ENCODE data around the gene KATNBL1. TPM values are rescaled to one million over a fixed set of nuclear protein-coding genes. Genes with fewer than 3 reads are reported as not detected.
"Not testable (repeated sequence)": the region's sequence is repeated elsewhere in the genome, so short reads cannot be mapped to it uniquely, and the experiment has no call there.

Gene KATNBL1
- total and polyA plus RNA-seq, 2 donors = 34.7 to 37.5 TPM

DNA sequence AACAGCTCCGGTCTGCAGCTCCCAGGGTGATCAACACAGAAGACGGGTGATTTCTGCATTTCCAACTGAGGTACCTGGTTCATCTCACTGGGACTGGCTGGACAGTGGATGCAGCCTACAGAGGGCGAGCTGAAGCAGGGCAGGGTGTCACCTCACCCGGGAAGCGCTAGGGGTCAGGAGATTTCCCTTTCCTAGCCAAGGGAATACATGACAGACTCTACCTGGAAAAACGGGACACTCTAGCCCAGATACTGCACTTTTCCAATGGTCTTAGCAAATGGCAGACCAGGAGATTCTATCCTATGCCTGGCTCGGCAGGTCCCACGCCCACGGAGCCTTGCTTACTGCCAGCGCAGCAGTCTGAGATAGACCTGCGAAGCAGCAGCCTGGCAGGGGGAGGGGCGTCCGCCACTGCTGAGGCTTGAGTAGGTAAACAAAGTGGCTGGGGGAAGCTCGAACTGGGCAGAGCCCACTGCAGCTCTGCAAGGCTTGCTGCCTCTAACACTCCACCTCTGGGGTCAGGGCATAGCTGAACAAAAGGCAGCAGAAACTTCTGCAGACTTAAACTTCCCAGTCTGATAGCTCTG is 43.8 kb downstream of the KATNBL1 start:
- H3K9me3 ChIP-seq (ENCODE audit: control insufficient read depth in 2 of 2, insufficient read depth in 1 of 2, low read length in 1 of 2); DNase-seq (ENCODE audit: low read depth in 6 of 9, low spot score in 9 of 9); H3K27ac ChIP-seq (ENCODE audit: low read depth in 1 of 2, low read length in 1 of 2); H3K36me3 ChIP-seq (ENCODE audit: control insufficient read depth in 2 of 2, insufficient read depth in 2 of 2, low read length in 1 of 2); H3K4me1 ChIP-seq (ENCODE audit: control insufficient read depth in 2 of 2, insufficient read depth in 2 of 2, low read length in 2 of 2); H3K27me3 ChIP-seq (ENCODE audit: control insufficient read depth in 2 of 2, insufficient read depth in 1 of 2, low read length in 1 of 2); H3K4me3 ChIP-seq (ENCODE audit: low read length in 2 of 2): not testable (repeated sequence)
- WGBS = 97% methylated on average over 14 of the region's 14 CpGs

DNA sequence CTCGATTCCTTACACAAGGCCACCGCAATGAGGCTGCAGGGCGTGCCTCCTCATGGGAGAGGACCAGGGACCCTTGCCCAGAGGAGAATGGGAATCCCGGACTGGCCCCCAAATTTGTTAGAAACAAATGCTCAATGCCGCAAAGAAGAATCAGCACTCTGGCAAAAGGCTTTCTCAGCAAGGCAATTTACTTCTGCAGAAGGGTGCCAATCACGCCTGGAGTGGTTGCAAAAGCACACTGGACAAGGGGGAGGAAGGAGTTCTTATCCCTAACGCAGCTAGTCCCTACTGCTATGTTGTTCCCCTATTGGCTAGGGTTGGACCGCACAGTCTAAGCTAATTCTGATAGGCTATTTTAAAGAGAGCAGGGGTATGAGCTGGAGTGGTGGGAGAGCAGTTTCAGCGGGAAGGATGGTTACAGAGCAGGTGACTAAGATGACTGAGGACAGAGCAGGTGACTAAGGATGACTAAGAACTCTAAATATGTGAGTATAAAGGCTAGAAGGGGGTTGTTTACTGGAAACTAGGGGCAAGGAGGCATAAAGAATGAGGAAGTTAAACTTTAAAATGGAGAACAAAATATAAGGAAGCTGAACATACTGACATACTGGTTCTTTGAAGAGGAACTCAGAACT is 48.5 kb downstream of the KATNBL1 start:
- no peak overlapping the region for H3K4me3 ChIP-seq (ENCODE audit: low read length in 2 of 2)
- H3K27me3 ChIP-seq (ENCODE audit: control insufficient read depth in 2 of 2, insufficient read depth in 1 of 2, low read length in 1 of 2) = no peaks in the 10 kb centered on the region
- H3K36me3 ChIP-seq (ENCODE audit: control insufficient read depth in 2 of 2, insufficient read depth in 2 of 2, low read length in 1 of 2) = peaks cover 0 to 14% of the 10 kb centered on the region in 2 donors
- WGBS = 82% methylated on average over 9 of the region's 9 CpGs
- H3K27ac ChIP-seq (ENCODE audit: low read depth in 1 of 2, low read length in 1 of 2) = no peak overlapping the region
- no peak for DNase-seq (ENCODE audit: low read depth in 6 of 9, low spot score in 9 of 9)
- no peaks in the 10 kb centered on the region for H3K4me1 ChIP-seq (ENCODE audit: control insufficient read depth in 2 of 2, insufficient read depth in 2 of 2, low read length in 2 of 2)
- H3K9me3 ChIP-seq (ENCODE audit: control insufficient read depth in 2 of 2, insufficient read depth in 1 of 2, low read length in 1 of 2) = peaks cover 10% of the 10 kb centered on the region in 2 donors

DNA sequence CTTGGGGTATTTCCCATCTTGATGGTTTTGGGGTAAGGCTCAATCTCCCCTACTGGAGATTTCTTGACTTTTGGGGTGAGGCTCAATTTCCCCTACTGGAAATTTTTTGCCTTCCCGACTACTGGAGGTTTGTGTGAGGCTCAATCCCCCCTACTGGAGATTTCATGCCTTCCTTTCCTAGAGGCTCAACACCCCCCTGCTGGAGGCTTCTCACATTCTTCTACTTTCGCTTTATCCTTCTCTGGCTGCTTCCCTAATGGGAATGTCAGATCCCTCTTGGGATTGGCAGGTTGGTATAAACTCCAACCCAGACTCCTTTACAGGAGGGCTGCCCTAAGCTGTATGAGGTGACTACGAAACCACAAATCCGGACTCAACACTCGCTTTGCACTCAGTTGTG is 49.2 kb downstream of the KATNBL1 start:
- H3K4me1 ChIP-seq (ENCODE audit: control insufficient read depth in 2 of 2, insufficient read depth in 2 of 2, low read length in 2 of 2) = no peaks in the 10 kb centered on the region
- WGBS = 97% methylated on average over 5 of the region's 5 CpGs
- no peak overlapping the region for H3K27ac ChIP-seq (ENCODE audit: low read depth in 1 of 2, low read length in 1 of 2)
- DNase-seq (ENCODE audit: low read depth in 6 of 9, low spot score in 9 of 9) = no peak
- no peaks in the 10 kb centered on the region for H3K27me3 ChIP-seq (ENCODE audit: control insufficient read depth in 2 of 2, insufficient read depth in 1 of 2, low read length in 1 of 2)
- peaks cover 10 to 15% of the 10 kb centered on the region in 2 donors for H3K9me3 ChIP-seq (ENCODE audit: control insufficient read depth in 2 of 2, insufficient read depth in 1 of 2, low read length in 1 of 2)
- no peak overlapping the region for H3K4me3 ChIP-seq (ENCODE audit: low read length in 2 of 2)
- H3K36me3 ChIP-seq (ENCODE audit: control insufficient read depth in 2 of 2, insufficient read depth in 2 of 2, low read length in 1 of 2) = peaks cover 0 to 18% of the 10 kb centered on the region in 2 donors

DNA sequence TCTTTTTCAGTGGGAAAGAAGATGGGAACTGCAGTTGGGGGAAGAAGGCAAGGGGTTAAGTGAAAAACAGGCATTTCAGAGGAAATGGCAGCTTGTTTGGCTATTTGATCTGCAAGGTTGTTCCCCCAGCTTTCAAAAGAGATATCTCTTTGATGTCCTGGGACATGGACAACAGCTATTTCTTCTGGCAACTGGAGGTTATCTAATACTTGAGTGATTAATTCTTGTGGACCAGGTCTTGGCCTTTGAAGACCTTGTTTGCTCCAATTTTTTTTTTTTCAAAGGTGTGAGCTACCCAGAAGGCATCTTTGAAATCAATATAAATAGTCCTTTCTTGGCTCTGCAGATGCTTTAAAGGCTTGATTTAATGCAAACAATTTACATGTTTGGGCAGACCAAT is 51.5 kb downstream of the KATNBL1 start:
- H3K4me3 ChIP-seq (ENCODE audit: low read length in 2 of 2) = no peak overlapping the region
- no peaks in the 10 kb centered on the region for H3K4me1 ChIP-seq (ENCODE audit: control insufficient read depth in 2 of 2, insufficient read depth in 2 of 2, low read length in 2 of 2)
- no peaks in the 10 kb centered on the region for H3K27me3 ChIP-seq (ENCODE audit: control insufficient read depth in 2 of 2, insufficient read depth in 1 of 2, low read length in 1 of 2)
- H3K9me3 ChIP-seq (ENCODE audit: control insufficient read depth in 2 of 2, insufficient read depth in 1 of 2, low read length in 1 of 2) = peaks cover 11 to 18% of the 10 kb centered on the region in 2 donors
- H3K27ac ChIP-seq (ENCODE audit: low read depth in 1 of 2, low read length in 1 of 2) = no peak overlapping the region
- H3K36me3 ChIP-seq (ENCODE audit: control insufficient read depth in 2 of 2, insufficient read depth in 2 of 2, low read length in 1 of 2) = peaks cover 4 to 18% of the 10 kb centered on the region in 2 donors
- DNase-seq (ENCODE audit: low read depth in 6 of 9, low spot score in 9 of 9) = no peak

DNA sequence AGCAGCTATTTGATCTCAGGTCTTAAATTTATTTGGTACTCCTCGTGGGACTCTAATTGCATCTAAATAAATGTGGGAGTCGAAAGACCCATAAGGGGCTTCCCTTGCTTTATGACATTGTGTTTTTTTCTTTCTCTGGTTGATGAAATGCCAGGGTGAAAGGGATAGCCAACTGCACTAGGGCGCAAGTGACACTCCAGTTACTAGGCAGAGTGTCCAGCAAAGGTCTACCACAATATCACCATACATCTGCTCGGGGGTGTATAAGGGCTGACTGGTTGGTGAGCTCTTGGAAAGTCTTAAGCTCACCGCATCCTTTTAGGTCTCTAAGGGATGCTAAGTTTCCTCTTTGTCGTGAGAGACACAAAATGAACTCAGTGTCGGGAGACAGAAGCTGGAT is 54.0 kb downstream of the KATNBL1 start:
- no peak for DNase-seq (ENCODE audit: low read depth in 6 of 9, low spot score in 9 of 9)
- Histone ChIP-seq H3K27me3 (ENCODE audit: control insufficient read depth in 2 of 2, insufficient read depth in 1 of 2, low read length in 1 of 2) (no peaks in the 10 kb centered on the region), H3K27ac (ENCODE audit: low read depth in 1 of 2, low read length in 1 of 2) (no peak overlapping the region), H3K9me3 (ENCODE audit: control insufficient read depth in 2 of 2, insufficient read depth in 1 of 2, low read length in 1 of 2) (peaks cover 4 to 11% of the 10 kb centered on the region in 2 donors), H3K36me3 (ENCODE audit: control insufficient read depth in 2 of 2, insufficient read depth in 2 of 2, low read length in 1 of 2) (peaks cover 9 to 11% of the 10 kb centered on the region in 2 donors), H3K4me3 (ENCODE audit: low read length in 2 of 2) (no peak overlapping the region), H3K4me1 (ENCODE audit: control insufficient read depth in 2 of 2, insufficient read depth in 2 of 2, low read length in 2 of 2) (no peaks in the 10 kb centered on the region)
- WGBS = 91% methylated on average over 7 of the region's 7 CpGs

DNA sequence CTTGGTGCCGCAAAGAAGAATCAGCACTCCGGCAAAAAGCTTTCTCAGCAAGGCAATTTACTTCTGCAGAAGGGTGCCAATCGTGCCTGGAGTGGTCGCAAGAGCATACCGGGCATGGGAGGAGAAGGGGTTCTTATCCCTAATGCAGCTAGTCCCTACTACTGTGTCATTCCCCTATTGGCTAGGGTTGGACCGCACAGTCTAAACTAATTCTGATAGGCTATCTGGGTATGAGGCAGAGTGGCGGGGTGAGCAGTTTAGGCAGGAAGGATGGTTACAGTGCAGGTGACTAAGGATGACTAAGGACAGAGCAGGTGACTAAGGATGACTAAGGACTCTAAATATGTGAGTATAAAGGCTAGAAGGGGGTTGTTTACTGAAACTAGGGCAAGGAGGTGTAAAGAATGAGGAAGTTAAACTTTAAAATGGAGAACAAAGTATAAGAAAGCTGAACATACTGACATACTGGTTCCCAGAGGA is 55.1 kb downstream of the KATNBL1 start:
- Histone ChIP-seq H3K27me3 (ENCODE audit: control insufficient read depth in 2 of 2, insufficient read depth in 1 of 2, low read length in 1 of 2) (no peaks in the 10 kb centered on the region), H3K4me1 (ENCODE audit: control insufficient read depth in 2 of 2, insufficient read depth in 2 of 2, low read length in 2 of 2) (no peaks in the 10 kb centered on the region), H3K27ac (ENCODE audit: low read depth in 1 of 2, low read length in 1 of 2) (no peak overlapping the region), H3K36me3 (ENCODE audit: control insufficient read depth in 2 of 2, insufficient read depth in 2 of 2, low read length in 1 of 2) (peaks cover 10 to 17% of the 10 kb centered on the region in 2 donors), H3K4me3 (ENCODE audit: low read length in 2 of 2) (no peak overlapping the region), H3K9me3 (ENCODE audit: control insufficient read depth in 2 of 2, insufficient read depth in 1 of 2, low read length in 1 of 2) (peaks cover 2 to 8% of the 10 kb centered on the region in 2 donors)
- DNase-seq (ENCODE audit: low read depth in 6 of 9, low spot score in 9 of 9) = no peak
- WGBS = 90% methylated on average over 7 of the region's 7 CpGs

DNA sequence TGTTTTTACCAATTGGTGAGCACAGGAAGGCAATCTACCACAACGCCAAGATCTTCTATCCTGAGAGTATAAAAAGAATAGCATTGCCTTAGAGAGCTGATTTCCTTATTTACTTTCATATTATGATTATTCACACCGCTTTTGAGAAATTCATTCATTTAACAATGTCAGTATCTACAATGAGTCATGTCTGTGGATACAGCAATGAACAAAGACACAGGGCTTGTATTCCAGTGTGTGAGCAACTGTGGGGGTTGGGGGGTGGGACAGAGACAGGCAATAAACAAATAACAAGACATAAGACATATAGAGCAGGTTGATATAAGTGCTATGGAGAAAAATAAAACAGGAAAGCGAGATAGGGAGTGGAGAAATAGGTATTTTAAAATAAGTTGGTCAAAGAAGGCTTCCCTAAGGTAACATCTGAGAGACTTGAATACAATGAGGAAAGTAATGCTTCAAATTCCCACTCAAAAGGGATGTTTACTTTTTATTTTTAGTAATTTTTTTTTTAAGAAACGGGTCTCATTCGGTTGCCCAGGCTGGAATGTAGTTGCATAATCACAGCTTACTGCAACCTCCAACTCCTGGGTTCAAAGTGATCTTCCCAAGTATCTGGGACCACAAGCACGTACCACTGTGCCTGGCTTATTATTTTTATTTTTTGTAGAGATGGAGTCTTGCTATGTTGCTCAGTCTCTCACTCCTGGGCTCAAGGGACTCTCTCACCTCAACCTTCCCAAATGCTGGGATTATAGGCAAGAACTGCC is 62.3 kb downstream of the KATNBL1 start:
- no peak overlapping the region for H3K4me3 ChIP-seq (ENCODE audit: low read length in 2 of 2)
- 66% methylated on average over 6 of the region's 6 CpGs for WGBS
- no peaks in the 10 kb centered on the region for H3K4me1 ChIP-seq (ENCODE audit: control insufficient read depth in 2 of 2, insufficient read depth in 2 of 2, low read length in 2 of 2)
- H3K9me3 ChIP-seq (ENCODE audit: control insufficient read depth in 2 of 2, insufficient read depth in 1 of 2, low read length in 1 of 2) = no peaks in the 10 kb centered on the region
- H3K27ac ChIP-seq (ENCODE audit: low read depth in 1 of 2, low read length in 1 of 2) = no peak overlapping the region
- no peaks in the 10 kb centered on the region for H3K27me3 ChIP-seq (ENCODE audit: control insufficient read depth in 2 of 2, insufficient read depth in 1 of 2, low read length in 1 of 2)
- DNase-seq (ENCODE audit: low read depth in 6 of 9, low spot score in 9 of 9) = no peak
- peaks cover 18 to 24% of the 10 kb centered on the region in 2 donors for H3K36me3 ChIP-seq (ENCODE audit: control insufficient read depth in 2 of 2, insufficient read depth in 2 of 2, low read length in 1 of 2)

DNA sequence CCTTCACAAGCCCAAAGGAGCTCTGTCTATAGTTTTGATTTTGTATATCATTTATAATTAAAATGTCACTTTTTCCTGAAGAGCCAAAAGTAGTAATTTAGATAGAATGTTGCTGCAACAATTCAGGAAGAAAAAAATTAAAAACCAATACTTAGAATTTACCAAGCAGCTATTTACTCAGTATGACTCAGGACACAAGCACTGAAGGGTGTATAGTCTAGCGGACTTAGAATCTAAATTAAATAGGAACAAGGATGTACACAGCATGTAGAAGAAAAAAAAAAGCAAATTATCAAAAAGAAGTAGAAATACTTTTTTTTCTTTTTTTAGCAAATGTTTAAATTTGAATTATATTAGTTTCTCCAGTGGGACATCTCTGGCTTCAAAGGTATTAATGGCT is 76.4 kb downstream of the KATNBL1 start:
- Histone ChIP-seq H3K27ac (ENCODE audit: low read depth in 1 of 2, low read length in 1 of 2) (no peak overlapping the region), H3K4me1 (ENCODE audit: control insufficient read depth in 2 of 2, insufficient read depth in 2 of 2, low read length in 2 of 2) (no peaks in the 10 kb centered on the region), H3K36me3 (ENCODE audit: control insufficient read depth in 2 of 2, insufficient read depth in 2 of 2, low read length in 1 of 2) (no peaks in the 10 kb centered on the region), H3K27me3 (ENCODE audit: control insufficient read depth in 2 of 2, insufficient read depth in 1 of 2, low read length in 1 of 2) (no peaks in the 10 kb centered on the region), H3K9me3 (ENCODE audit: control insufficient read depth in 2 of 2, insufficient read depth in 1 of 2, low read length in 1 of 2) (no peaks in the 10 kb centered on the region), H3K4me3 (ENCODE audit: low read length in 2 of 2) (no peak overlapping the region)
- WGBS = 93% methylated on average over 1 of the region's 1 CpG
- DNase-seq (ENCODE audit: low read depth in 6 of 9, low spot score in 9 of 9) = no peak

DNA sequence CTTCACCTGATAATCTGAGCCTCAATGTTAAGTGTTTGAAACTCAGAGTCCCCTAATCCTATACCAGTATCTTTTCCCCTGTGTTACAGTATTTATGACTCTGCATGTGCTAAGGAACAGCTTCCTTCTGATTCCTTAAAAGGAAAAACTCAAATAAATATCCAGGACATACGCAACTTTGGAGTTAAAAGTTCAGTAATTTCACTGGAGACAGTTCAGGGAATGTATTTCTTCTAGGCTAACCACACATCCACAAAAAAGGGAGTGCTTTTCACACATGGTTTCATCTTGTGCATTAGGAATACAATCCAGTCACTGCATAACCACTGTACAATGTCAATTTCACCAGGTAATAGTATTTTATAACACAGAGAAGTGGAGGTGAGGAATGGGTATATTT is 77.0 kb downstream of the KATNBL1 start:
- H3K4me1 ChIP-seq (ENCODE audit: control insufficient read depth in 2 of 2, insufficient read depth in 2 of 2, low read length in 2 of 2) = no peaks in the 10 kb centered on the region
- H3K4me3 ChIP-seq (ENCODE audit: low read length in 2 of 2) = no peak overlapping the region
- no peaks in the 10 kb centered on the region for H3K9me3 ChIP-seq (ENCODE audit: control insufficient read depth in 2 of 2, insufficient read depth in 1 of 2, low read length in 1 of 2)
- no peaks in the 10 kb centered on the region for H3K27me3 ChIP-seq (ENCODE audit: control insufficient read depth in 2 of 2, insufficient read depth in 1 of 2, low read length in 1 of 2)
- H3K36me3 ChIP-seq (ENCODE audit: control insufficient read depth in 2 of 2, insufficient read depth in 2 of 2, low read length in 1 of 2) = no peaks in the 10 kb centered on the region
- WGBS = 96% methylated on average over 1 of the region's 1 CpG
- no peak for DNase-seq (ENCODE audit: low read depth in 6 of 9, low spot score in 9 of 9)
- no peak overlapping the region for H3K27ac ChIP-seq (ENCODE audit: low read depth in 1 of 2, low read length in 1 of 2)

Data from thymus (tissue), 11 donors.